NCI-H82 (cell line): ENCODE results near the gene SMTNL1.

Source experiments
- DNase-seq: peaks from one replicate; lab custom pipeline; 2025; lab: John Stamatoyannopoulos, UW

SMTNL1 gene

GRCh38 chr11:57596266-57596885 is 59.0 kb downstream of the SMTNL1 start:
- no peak for DNase-seq

GRCh38 chr11:57597461-57597915 is 60.1 kb downstream of the SMTNL1 start, which contains the start of gene SERPING1:
Gene SERPING1, plus strand, starts transcription at chr11:57597685. Its CDS starts 586 bp downstream, at chr11:57598271.
- DNase-seq: no peak

- DNase-seq: peak; percentile 95
Measured at GRCh38 chr11:57597916-57598830, 60.8 kb downstream of the SMTNL1 start.

GRCh38 chr11:57598831-57599155 is 61.4 kb downstream of the SMTNL1 start:
- no peak for DNase-seq

GRCh38 chr11:57599381-57599780 is 62.0 kb downstream of the SMTNL1 start:
- peak; percentile 36 for DNase-seq
